ENCODE measurements around the gene TMPRSS4.

The TMPRSS4 gene

GRCh38 chr11:118124929-118125535 is 48.2 kb downstream of the TMPRSS4 start:
- H3K4me3 ChIP-seq (replicated peaks in 1 of 2; ENCODE audit: low read depth in 2 of 2, low read length in 2 of 2): no peak overlapping the region
- no peak for TF ChIP-seq CTCF (IDR thresholded peaks at IDR 0.05; ENCODE audit: low read depth, low read length)
- peak in 1 of 2 donors; percentile 25 for DNase-seq (ENCODE audit: low read depth in 2 of 2)

- TF ChIP-seq CTCF (IDR thresholded peaks at IDR 0.05; ENCODE audit: low read depth, low read length): no peak
- H3K4me3 ChIP-seq (replicated peaks in 1 of 2; ENCODE audit: low read depth in 2 of 2, low read length in 2 of 2): no peak overlapping the region
- no peak for DNase-seq (ENCODE audit: low read depth in 2 of 2)
Measured at GRCh38 chr11:118126082-118126838, 49.4 kb downstream of the TMPRSS4 start.

- DNase-seq (ENCODE audit: low read depth in 2 of 2): no peak
- no peak overlapping the region for H3K4me3 ChIP-seq (replicated peaks in 1 of 2; ENCODE audit: low read depth in 2 of 2, low read length in 2 of 2)
- no peak for TF ChIP-seq CTCF (IDR thresholded peaks at IDR 0.05; ENCODE audit: low read depth, low read length)
Measured at GRCh38 chr11:118128310-118128709, 51.4 kb downstream of the TMPRSS4 start.

GRCh38 chr11:118128721-118129470 is 52.0 kb downstream of the TMPRSS4 start:
- no peak for TF ChIP-seq CTCF (IDR thresholded peaks at IDR 0.05; ENCODE audit: low read depth, low read length)
- no peak for DNase-seq (ENCODE audit: low read depth in 2 of 2)

GRCh38 chr11:118129471-118130172 is 52.7 kb downstream of the TMPRSS4 start:
- DNase-seq (ENCODE audit: low read depth in 2 of 2): no peak
- TF ChIP-seq CTCF (IDR thresholded peaks at IDR 0.05; ENCODE audit: low read depth, low read length): no peak
- H3K4me3 ChIP-seq (replicated peaks in 1 of 2; ENCODE audit: low read depth in 2 of 2, low read length in 2 of 2): no peak overlapping the region

More at GRCh38 chr11:118128721-118129470, 52.0 kb downstream of the TMPRSS4 start:
- H3K4me3 ChIP-seq (replicated peaks in 1 of 2; ENCODE audit: low read depth in 2 of 2, low read length in 2 of 2): no peak overlapping the region

- H3K4me3 ChIP-seq (replicated peaks in 1 of 2; ENCODE audit: low read depth in 2 of 2, low read length in 2 of 2): no peak overlapping the region
- DNase-seq (ENCODE audit: low read depth in 2 of 2): no peak
- TF ChIP-seq CTCF (IDR thresholded peaks at IDR 0.05; ENCODE audit: low read depth, low read length): no peak
Measured at GRCh38 chr11:118132385-118133151, 55.7 kb downstream of the TMPRSS4 start.
